BLaER1 (cell line): ENCODE results near the gene NPBWR2.

Experiments
- H3K27ac ChIP-seq: shearing (Covaris generic); formaldehyde crosslinking; 2 replicates; pipeline ENCODE4 v1.8.1; 2022
- H3K27me3 ChIP-seq: shearing (Covaris generic); formaldehyde crosslinking; 2 replicates; pipeline ENCODE4 v1.8.1; 2022
- H3K36me3 ChIP-seq: shearing (Covaris generic); formaldehyde crosslinking; 2 replicates; pipeline ENCODE4 v1.8.1; 2022
- H3K4me1 ChIP-seq: shearing (Covaris generic); formaldehyde crosslinking; 2 replicates; pipeline ENCODE4 v1.8.1; 2022
- H3K4me2 ChIP-seq: shearing (Covaris generic); formaldehyde crosslinking; 2 replicates; pipeline ENCODE4 v1.8.1; 2022
- H3K4me3 ChIP-seq: shearing (Covaris generic); formaldehyde crosslinking; 2 replicates; pipeline ENCODE4 v1.8.1; 2022
- H3K9ac ChIP-seq: shearing (Covaris generic); formaldehyde crosslinking; 2 replicates; pipeline ENCODE4 v1.8.1; 2022
- H3K9me3 ChIP-seq: shearing (Covaris generic); formaldehyde crosslinking; 2 replicates; pipeline ENCODE4 v1.8.1; 2022
- H4K20me1 ChIP-seq: shearing (Covaris generic); formaldehyde crosslinking; 2 replicates; pipeline ENCODE4 v1.8.1; 2022
- Cebpa-rat ChIP-seq: shearing (Covaris generic); IDR thresholded peaks from 2 replicates; pipeline ENCODE4 v1.8.1; 2022

Gene NPBWR2

GRCh38 chr20:64081624-64081964 lies 25.8 kb downstream of the NPBWR2 start:
- no peak overlapping the region for H3K4me3 ChIP-seq
- peaks cover 21% of the 10 kb centered on the region for H4K20me1 ChIP-seq
- H3K4me2 ChIP-seq: peak overlapping the region; percentile 99
- H3K36me3 ChIP-seq: no peaks in the 10 kb centered on the region
- peaks cover 69% of the 10 kb centered on the region for H3K4me1 ChIP-seq
- peaks cover 35% of the 10 kb centered on the region for H3K27me3 ChIP-seq
- peak overlapping the region; percentile 44; the same call in 1 of the 2 replicates for H3K27ac ChIP-seq
- H3K9ac ChIP-seq: peak overlapping the region; percentile 55; the same call in 1 of the 2 replicates
- H3K9me3 ChIP-seq: peaks cover 9% of the 10 kb centered on the region
- TF ChIP-seq Cebpa-rat: no peak

DNA sequence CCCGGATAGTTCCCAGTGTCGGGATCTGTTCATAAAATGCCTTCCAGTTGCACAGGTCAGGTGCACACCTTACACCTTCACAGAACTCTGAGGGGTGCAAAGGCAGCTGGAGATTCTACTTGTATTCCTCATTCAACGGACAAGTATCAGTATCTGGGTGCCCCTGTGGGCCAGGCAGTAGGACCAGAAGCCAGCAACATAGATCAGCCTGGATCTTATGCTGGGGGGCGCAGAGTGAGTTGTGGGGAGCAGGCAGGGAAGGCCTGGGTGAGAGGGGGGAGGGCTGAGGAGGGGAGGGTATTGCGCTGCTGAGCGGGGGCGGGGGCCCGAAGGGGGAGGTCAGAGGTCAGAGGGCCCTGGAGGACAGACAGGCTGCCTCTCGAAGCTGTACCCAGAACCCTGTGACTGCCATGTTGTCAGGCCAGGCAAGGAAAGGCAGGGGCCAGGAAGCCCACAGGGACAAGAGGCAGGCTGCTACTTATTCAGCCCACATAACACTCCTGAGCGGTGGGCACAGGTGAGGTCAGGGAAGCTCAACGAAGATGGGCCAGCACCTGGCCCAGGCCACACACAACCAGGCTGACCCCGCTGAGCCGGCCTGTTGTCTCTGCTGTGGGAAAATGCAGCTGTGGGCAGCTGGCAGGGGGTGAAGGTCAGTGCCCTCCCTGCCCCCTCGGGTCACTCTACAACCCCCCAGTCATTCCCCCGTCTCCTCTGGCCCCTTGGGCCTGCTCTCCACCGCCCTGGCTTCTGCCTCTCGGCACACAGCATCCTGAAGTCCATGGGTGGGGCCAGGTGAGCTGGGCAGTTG lies 26.3 kb downstream of the NPBWR2 start:
- H3K36me3 ChIP-seq: no peaks in the 10 kb centered on the region
- H3K4me2 ChIP-seq: peak overlapping the region; percentile 99
- H4K20me1 ChIP-seq: peaks cover 21% of the 10 kb centered on the region
- TF ChIP-seq Cebpa-rat: no peak
- H3K4me1 ChIP-seq: peaks cover 75% of the 10 kb centered on the region
- H3K9ac ChIP-seq: peak overlapping the region; percentile 73
- H3K27me3 ChIP-seq: peaks cover 32% of the 10 kb centered on the region
- H3K27ac ChIP-seq: peak overlapping the region; percentile 96
- H3K9me3 ChIP-seq: peaks cover 3% of the 10 kb centered on the region; the same call in 1 of the 2 replicates
- H3K4me3 ChIP-seq: peak overlapping the region; percentile 86

GRCh38 chr20:64080013-64080812 lies 27.2 kb downstream of the NPBWR2 start, which contains the start of gene OPRL1:
Gene OPRL1, plus strand, starts transcription at chr20:64080082. Its CDS starts 12,639 bp downstream, at chr20:64092721.
- peak within 1 kb of the TSS; percentile 96 for H3K27ac ChIP-seq
- peak within 1 kb of the TSS; percentile 92 for H3K9ac ChIP-seq

GRCh38 chr20:64079273-64080012 lies 27.9 kb downstream of the NPBWR2 start, which contains the start of gene RGS19:
Gene RGS19, minus strand, starts transcription at chr20:64079518. Its CDS starts 2,632 bp downstream, at chr20:64076886.
- peaks cover 16% of the 10 kb centered on the region for H3K27me3 ChIP-seq
- H3K27ac ChIP-seq: peak within 1 kb of the TSS; percentile 96
- H3K4me1 ChIP-seq: peaks cover 87% of the 10 kb centered on the region
- peaks cover 8% of the 10 kb centered on the region for H3K36me3 ChIP-seq
- no peaks in the 10 kb centered on the region for H3K9me3 ChIP-seq
- peak within 1 kb of the TSS; percentile 92 for H3K9ac ChIP-seq
- H4K20me1 ChIP-seq: peaks cover 7% of the 10 kb centered on the region
- no peak for TF ChIP-seq Cebpa-rat
- H3K4me2 ChIP-seq: peak within 1 kb of the TSS; percentile 99
- peak within 1 kb of the TSS; percentile 86 for H3K4me3 ChIP-seq

More at GRCh38 chr20:64080013-64080812, 27.2 kb downstream of the NPBWR2 start, which contains the start of gene OPRL1:
- TF ChIP-seq Cebpa-rat: no peak
- Histone ChIP-seq H3K4me2 (peak within 1 kb of the TSS; percentile 99), H3K9me3 (no peaks in the 10 kb centered on the region), H3K36me3 (0 out of 2 replicates have a peak, but pooled peaks cover under 1% of the 10 kb centered on the region), H4K20me1 (peaks cover 15% of the 10 kb centered on the region), H3K27me3 (peaks cover 24% of the 10 kb centered on the region), H3K4me1 (peaks cover 83% of the 10 kb centered on the region), H3K4me3 (peak within 1 kb of the TSS; percentile 86)

DNA sequence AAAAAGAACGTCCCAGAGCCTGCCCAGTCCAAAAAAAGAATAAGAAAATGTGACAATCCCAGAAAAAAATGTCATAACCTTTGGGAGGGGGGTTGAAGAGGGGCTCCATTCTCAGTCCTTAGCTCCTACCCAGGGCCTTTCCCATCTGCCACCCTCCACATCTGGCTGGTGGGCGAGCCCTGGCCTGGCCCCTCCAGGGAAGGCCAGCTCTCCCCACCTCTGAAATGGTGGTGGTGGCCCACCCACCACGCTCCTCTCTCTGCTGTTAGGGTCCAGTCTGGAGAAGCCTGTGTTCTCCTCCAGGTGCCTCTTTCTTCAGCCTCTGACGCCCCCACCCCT lies 28.5 kb downstream of the NPBWR2 start:
- Histone ChIP-seq H3K27me3 (peaks cover 10% of the 10 kb centered on the region), H3K4me3 (peak overlapping the region; percentile 86), H3K9me3 (no peaks in the 10 kb centered on the region), H3K36me3 (peaks cover 13% of the 10 kb centered on the region), H4K20me1 (peaks cover 7% of the 10 kb centered on the region), H3K4me2 (peak overlapping the region; percentile 99), H3K9ac (peak overlapping the region; percentile 92), H3K4me1 (peaks cover 87% of the 10 kb centered on the region), H3K27ac (peak overlapping the region; percentile 96)
- no peak for TF ChIP-seq Cebpa-rat

GRCh38 chr20:64077876-64078551 lies 29.4 kb downstream of the NPBWR2 start:
- H4K20me1 ChIP-seq: peaks cover 13% of the 10 kb centered on the region; the same call in 1 of the 2 replicates
- peak overlapping the region; percentile 92 for H3K9ac ChIP-seq
- peaks cover 90% of the 10 kb centered on the region for H3K4me1 ChIP-seq
- H3K4me3 ChIP-seq: peak overlapping the region; percentile 86
- H3K4me2 ChIP-seq: peak overlapping the region; percentile 99
- no peaks in the 10 kb centered on the region for H3K9me3 ChIP-seq
- no peak for TF ChIP-seq Cebpa-rat
- H3K27ac ChIP-seq: peak overlapping the region; percentile 96
- 0 out of 2 replicates have a peak, but pooled peaks cover 3% of the 10 kb centered on the region for H3K27me3 ChIP-seq
- peaks cover 21% of the 10 kb centered on the region for H3K36me3 ChIP-seq

DNA sequence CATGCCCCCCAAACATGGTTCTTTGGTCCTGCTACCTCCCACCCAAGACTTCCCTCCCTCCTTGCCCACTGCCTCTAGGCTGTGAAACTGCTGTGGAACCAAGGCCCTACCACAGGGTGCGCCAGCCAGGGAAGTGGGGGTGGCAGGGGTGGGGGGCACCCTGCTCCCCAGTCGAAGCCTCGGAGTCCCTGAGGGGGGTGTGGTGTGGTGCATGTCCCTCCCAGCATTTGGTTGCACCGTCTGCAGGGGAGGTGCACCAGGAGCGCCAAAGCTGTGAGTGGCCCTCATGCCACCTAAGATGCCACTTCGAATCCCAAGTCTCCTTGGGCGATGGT lies 29.9 kb downstream of the NPBWR2 start:
- no peaks in the 10 kb centered on the region for H3K27me3 ChIP-seq
- peak overlapping the region; percentile 92 for H3K9ac ChIP-seq
- peak overlapping the region; percentile 99 for H3K4me2 ChIP-seq
- H3K27ac ChIP-seq: peak overlapping the region; percentile 96
- H3K4me3 ChIP-seq: peak overlapping the region; percentile 86
- H4K20me1 ChIP-seq: peaks cover 17% of the 10 kb centered on the region; the same call in 1 of the 2 replicates
- peaks cover 21% of the 10 kb centered on the region for H3K36me3 ChIP-seq
- TF ChIP-seq Cebpa-rat: no peak
- no peaks in the 10 kb centered on the region for H3K9me3 ChIP-seq
- H3K4me1 ChIP-seq: peaks cover 90% of the 10 kb centered on the region

DNA sequence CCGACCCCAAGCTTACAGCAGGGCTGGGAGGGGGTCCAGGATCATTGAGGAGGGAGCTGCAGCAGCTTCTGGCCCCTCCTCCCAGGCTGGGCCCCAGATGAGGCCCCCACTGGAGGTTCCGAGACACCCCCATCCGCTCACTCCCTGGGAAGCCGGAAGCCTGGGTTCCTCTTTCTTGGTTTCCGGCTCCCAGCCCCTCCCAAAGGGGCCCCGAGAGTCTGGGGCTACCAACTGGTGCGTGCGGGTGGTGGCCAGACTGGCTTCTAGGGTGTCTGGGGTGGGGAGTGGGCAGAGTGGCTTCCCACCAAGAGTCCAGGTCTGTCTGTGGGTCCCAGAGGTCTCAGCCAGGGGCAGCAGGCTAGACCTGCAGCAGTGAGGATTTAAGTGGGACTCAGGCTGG lies 30.3 kb downstream of the NPBWR2 start:
- peaks cover 21% of the 10 kb centered on the region for H3K36me3 ChIP-seq
- peaks cover 90% of the 10 kb centered on the region for H3K4me1 ChIP-seq
- H3K4me2 ChIP-seq: peak overlapping the region; percentile 99
- no peak for TF ChIP-seq Cebpa-rat
- H3K27ac ChIP-seq: peak overlapping the region; percentile 96
- peak overlapping the region; percentile 92 for H3K9ac ChIP-seq
- H4K20me1 ChIP-seq: peaks cover 22% of the 10 kb centered on the region
- no peaks in the 10 kb centered on the region for H3K27me3 ChIP-seq
- no peaks in the 10 kb centered on the region for H3K9me3 ChIP-seq
- H3K4me3 ChIP-seq: peak overlapping the region; percentile 86
